Gastroesophageal sphincter (tissue), 4 donors: ENCODE data around the gene ZSCAN2. TPM values are rescaled to one million over a fixed set of nuclear protein-coding genes. Genes with fewer than 3 reads are reported as not detected.

ENCODE experiments used
- ATAC-seq: fragments of 150-250 bp; one replicate; pipeline ENCODE4 v1.9.1; 2016; ENCODE audit warnings: mild to moderate bottlenecking, moderate library complexity
- H3K27ac ChIP-seq, 4 donors: fragments of 200-600 bp; sonication (generic) in 3 of 4; 1 replicate in 3 of 4; 2 replicates in 1 of 4; pipeline ENCODE4 v1.5.1; 2016 to 2019
- H3K27me3 ChIP-seq: fragments of 200-600 bp; sonication (generic); one replicate; pipeline ENCODE4 v1.5.1; 2019
- H3K36me3 ChIP-seq, 2 donors: fragments of 200-600 bp; sonication (generic); one replicate each; pipeline ENCODE4 v1.5.1; 2019; ENCODE audit warnings: control low read depth in 1 of 2
- H3K4me1 ChIP-seq, 3 donors: fragments of 200-600 bp; sonication (generic); 1 replicate in 2 of 3; 2 replicates in 1 of 3; pipeline ENCODE4 v1.5.1; 2016 to 2019; ENCODE audit warnings: control low read depth in 2 of 3
- H3K4me3 ChIP-seq, 2 donors: fragments of 200-600 bp; sonication (generic); one replicate each; pipeline ENCODE4 v1.5.1; 2019; ENCODE audit warnings: mild to moderate bottlenecking in 1 of 2, moderate library complexity in 1 of 2
- H3K9me3 ChIP-seq, 3 donors: fragments of 200-600 bp; sonication (generic); one replicate each; pipeline ENCODE4 v1.5.1; 2017 to 2019; ENCODE audit warnings: control low read depth in 2 of 3
- EP300 ChIP-seq: sonication (generic); formaldehyde crosslinking; IDR thresholded peaks from one replicate; pipeline ENCODE4 v1.6.1; 2017; ENCODE audit warnings: antibody characterized with exemption, mild to moderate bottlenecking
- POLR2A ChIP-seq, 2 donors: fragments of 450-650 bp; IDR thresholded peaks; one replicate each; pipeline ENCODE4 v1.6.1; 2017; ENCODE audit warnings: antibody characterized with exemption in 2 of 2, mild to moderate bottlenecking in 2 of 2, moderate library complexity in 1 of 2
- POLR2AphosphoS5 ChIP-seq: sonication (generic); formaldehyde crosslinking; IDR thresholded peaks from one replicate; pipeline ENCODE4 v1.6.1; 2017; ENCODE audit warnings: antibody characterized with exemption
- WGBS, 2 donors: methylation state at CpG; one replicate each; pipeline ENCODE4 v1.1.5; 2018; ENCODE audit warnings: low coverage in 1 of 2; 5-methylcytosine and 5-hydroxymethylcytosine counted together
- total RNA-seq, 4 donors: library from RNA; depleted of rRNA; stranded (reverse); fragments of >200 nt; gene quantifications; one replicate each; pipeline ENCODE4 v1.1.0, GENCODE V29; 2016
- TF ChIP-seq, protein P1 (sequence below), 4 experiments: fragments of 200-600 bp in 2 of 4; fragments of 450-650 bp in 2 of 4; sonication (generic) in 1 of 4; IDR thresholded peaks; one replicate each; pipeline ENCODE4 v1.5.1; 2017 to 2019; ENCODE audit warnings: antibody characterized with exemption in 4 of 4, mild to moderate bottlenecking in 2 of 4, moderate library complexity in 2 of 4

ZSCAN2 gene
- total RNA-seq, 4 donors from 2014 or later = 3.5 to 13.8 (median 7.1) TPM

DNA sequence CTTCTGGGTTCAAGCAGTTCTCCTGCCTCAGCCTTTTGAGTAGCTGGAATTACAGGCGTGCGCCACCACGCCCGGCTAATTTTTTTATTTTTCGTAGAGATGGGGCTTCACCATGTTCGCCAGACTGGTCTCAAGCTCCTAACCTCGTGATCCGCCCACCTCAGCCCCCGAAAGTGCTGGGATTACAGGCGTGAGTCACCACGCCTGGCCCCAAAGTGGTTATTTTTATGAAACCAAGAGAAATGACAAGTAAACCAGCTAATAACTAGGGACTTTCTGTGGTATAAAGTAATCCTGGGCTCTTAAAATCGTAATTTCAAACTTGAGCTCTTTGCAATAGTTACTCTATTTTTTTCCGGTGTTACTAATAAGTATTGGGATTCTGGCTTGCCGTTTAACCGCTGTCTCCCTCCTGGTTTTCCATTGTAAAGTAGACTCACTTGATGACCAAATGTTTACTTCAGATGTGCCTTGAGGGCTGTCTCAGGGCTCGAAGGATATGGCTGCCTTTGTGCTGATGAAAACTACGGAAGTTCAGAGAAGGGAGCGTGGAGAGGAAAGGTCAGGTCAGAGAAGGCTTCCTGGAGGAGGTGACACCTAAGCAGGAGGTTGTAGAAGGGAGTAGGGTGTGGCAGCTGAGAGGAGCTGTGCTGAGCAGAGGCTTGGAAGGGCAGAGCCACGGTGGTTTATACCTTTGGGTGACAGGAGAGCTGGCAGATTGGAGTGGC lies 4.2 kb downstream of the ZSCAN2 start:
- TF ChIP-seq, protein P1, sequence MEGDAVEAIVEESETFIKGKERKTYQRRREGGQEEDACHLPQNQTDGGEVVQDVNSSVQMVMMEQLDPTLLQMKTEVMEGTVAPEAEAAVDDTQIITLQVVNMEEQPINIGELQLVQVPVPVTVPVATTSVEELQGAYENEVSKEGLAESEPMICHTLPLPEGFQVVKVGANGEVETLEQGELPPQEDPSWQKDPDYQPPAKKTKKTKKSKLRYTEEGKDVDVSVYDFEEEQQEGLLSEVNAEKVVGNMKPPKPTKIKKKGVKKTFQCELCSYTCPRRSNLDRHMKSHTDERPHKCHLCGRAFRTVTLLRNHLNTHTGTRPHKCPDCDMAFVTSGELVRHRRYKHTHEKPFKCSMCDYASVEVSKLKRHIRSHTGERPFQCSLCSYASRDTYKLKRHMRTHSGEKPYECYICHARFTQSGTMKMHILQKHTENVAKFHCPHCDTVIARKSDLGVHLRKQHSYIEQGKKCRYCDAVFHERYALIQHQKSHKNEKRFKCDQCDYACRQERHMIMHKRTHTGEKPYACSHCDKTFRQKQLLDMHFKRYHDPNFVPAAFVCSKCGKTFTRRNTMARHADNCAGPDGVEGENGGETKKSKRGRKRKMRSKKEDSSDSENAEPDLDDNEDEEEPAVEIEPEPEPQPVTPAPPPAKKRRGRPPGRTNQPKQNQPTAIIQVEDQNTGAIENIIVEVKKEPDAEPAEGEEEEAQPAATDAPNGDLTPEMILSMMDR (IDR thresholded peaks at IDR 0.05) = no peak
- TF ChIP-seq POLR2AphosphoS5 (no peak), EP300 (no peak), POLR2A (IDR thresholded peaks at IDR 0.05) (no peak)
- H3K27me3 ChIP-seq = no peaks in the 10 kb centered on the region
- no peak overlapping the region for H3K27ac ChIP-seq
- H3K4me1 ChIP-seq = peaks cover 0 to 25% (median under 1%) of the 10 kb centered on the region in 3 donors
- H3K9me3 ChIP-seq = no peaks in the 10 kb centered on the region
- H3K4me3 ChIP-seq = no peak overlapping the region
- H3K36me3 ChIP-seq = peaks cover 0 to 56% of the 10 kb centered on the region in 2 donors
- WGBS, 2 donors = 74 to 84% methylated on average over 12 to 18 of the region's 19 CpGs
- no peak for ATAC-seq

- Histone ChIP-seq H3K9me3 (no peaks in the 10 kb centered on the region), H3K27ac (no peak overlapping the region), H3K27me3 (no peaks in the 10 kb centered on the region), H3K4me3 (no peak overlapping the region), H3K4me1 (peaks cover 0 to 21% (median 0%) of the 10 kb centered on the region in 3 donors), H3K36me3 (peaks cover 0 to 56% of the 10 kb centered on the region in 2 donors)
- WGBS, 2 donors = 42 to 59% methylated on average over 2 of the region's 2 CpGs
- TF ChIP-seq, protein P1 (IDR thresholded peaks at IDR 0.05) = no peak
- TF ChIP-seq POLR2AphosphoS5 = no peak
- TF ChIP-seq EP300 = no peak
- no peak for TF ChIP-seq POLR2A (IDR thresholded peaks at IDR 0.05)
- no peak for ATAC-seq
Observed at GRCh38 chr15:84605554-84605882, 4.7 kb downstream of the ZSCAN2 start.

DNA sequence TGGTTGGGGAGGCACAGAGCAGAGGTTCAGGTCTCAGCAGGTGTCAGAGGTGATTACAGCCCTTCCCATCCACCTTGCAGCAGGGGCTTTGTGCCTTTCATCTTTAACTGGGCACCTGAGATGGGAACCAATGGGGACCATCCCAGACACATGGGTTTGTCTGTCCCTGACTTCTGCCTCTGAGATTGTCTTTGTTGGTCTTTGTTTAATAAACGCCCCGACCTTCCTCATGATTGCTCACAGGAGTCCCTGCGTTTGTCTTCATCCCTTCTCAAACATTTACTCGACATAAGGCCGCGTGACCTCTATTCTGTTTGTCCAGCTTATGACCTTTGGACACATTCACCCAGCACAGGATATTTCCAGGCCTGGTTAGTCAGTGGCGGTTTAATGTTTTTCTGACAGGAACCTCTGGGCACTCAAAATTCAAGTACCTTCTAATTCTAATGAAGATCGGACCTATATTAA lies 5.9 kb downstream of the ZSCAN2 start:
- H3K27me3 ChIP-seq = no peaks in the 10 kb centered on the region
- no peak for TF ChIP-seq EP300
- TF ChIP-seq, protein P1 (IDR thresholded peaks at IDR 0.05) = no peak
- TF ChIP-seq POLR2AphosphoS5 = no peak
- no peak for TF ChIP-seq POLR2A (IDR thresholded peaks at IDR 0.05)
- H3K9me3 ChIP-seq = no peaks in the 10 kb centered on the region
- ATAC-seq = no peak
- H3K27ac ChIP-seq = no peak overlapping the region
- peaks cover 0 to 14% (median 0%) of the 10 kb centered on the region in 3 donors for H3K4me1 ChIP-seq
- H3K4me3 ChIP-seq = no peak overlapping the region
- WGBS, 2 donors = 80 to 84% methylated on average over 7 to 8 of the region's 8 CpGs
- H3K36me3 ChIP-seq = peaks cover 0 to 63% of the 10 kb centered on the region in 2 donors

DNA sequence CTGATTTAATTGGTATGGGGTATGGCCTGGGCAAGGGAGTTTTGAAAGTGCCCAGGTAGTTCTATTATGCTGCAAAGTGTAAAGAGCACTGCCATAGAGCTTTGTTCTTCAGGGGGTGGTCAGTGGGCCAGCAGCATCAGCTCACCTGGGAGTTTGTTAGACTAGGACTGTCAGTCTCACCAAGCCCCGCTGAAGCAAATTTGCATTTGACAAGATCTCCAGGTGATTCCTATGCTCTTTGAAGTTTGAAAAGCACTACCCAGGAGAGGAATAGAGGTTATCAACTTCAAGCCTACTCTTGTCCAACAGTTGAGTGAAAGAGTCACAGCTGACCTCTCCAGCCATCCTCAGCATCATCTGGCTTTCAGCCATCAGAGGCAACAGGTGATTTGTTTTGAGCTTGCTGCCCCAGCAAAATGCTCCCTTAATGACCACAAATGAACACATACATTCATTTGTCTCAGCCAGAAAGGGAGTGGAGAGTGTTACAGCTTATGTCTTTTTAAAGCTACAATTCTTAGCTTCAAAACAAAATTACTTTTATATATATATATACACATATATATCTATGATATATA lies 8.0 kb downstream of the ZSCAN2 start:
- TF ChIP-seq EP300 (no peak), POLR2A (IDR thresholded peaks at IDR 0.05) (no peak), POLR2AphosphoS5 (no peak)
- TF ChIP-seq, protein P1 (IDR thresholded peaks at IDR 0.05) = no peak
- H3K27me3 ChIP-seq = no peaks in the 10 kb centered on the region
- ATAC-seq = no peak
- peaks cover 0 to 5% (median 0%) of the 10 kb centered on the region in 3 donors for H3K4me1 ChIP-seq
- H3K4me3 ChIP-seq = no peak overlapping the region
- no peak overlapping the region for H3K27ac ChIP-seq
- 33% methylated on average over 1 of the region's 1 CpG; no CpG with 5 or more reads in 1 of the 2 donors for WGBS, 2 donors
- no peaks in the 10 kb centered on the region for H3K9me3 ChIP-seq
- peaks cover 0 to 66% of the 10 kb centered on the region in 2 donors for H3K36me3 ChIP-seq
